GM12878 (cell line): Measurements from ENCODE around the gene RAN. TPM values are rescaled to one million over a fixed set of nuclear protein-coding genes. Genes with fewer than 3 reads are reported as not detected.

ENCODE experiments used
- ATF2 ChIP-seq: IDR thresholded peaks from 2 replicates; pipeline ENCODE4 v1.6.1; 2012; ENCODE audit warnings: low read length, inconsistent platforms
- BCL11A ChIP-seq: IDR thresholded peaks from 2 replicates; pipeline ENCODE4 v1.6.1; 2011; ENCODE audit warnings: low read depth, low read length
- CBX5 ChIP-seq: sonication (generic); IDR thresholded peaks from 2 replicates; pipeline ENCODE4 v1.6.1; 2016; ENCODE audit warnings: low read depth, moderate library complexity, mild to moderate bottlenecking, inconsistent platforms
- CREM ChIP-seq: IDR thresholded peaks from 2 replicates; pipeline ENCODE4 v1.6.1; 2014; ENCODE audit warnings: antibody characterized with exemption, low read depth
- EED ChIP-seq: sonication (generic); IDR thresholded peaks from 2 replicates; pipeline ENCODE4 v1.6.1; 2016; ENCODE audit warnings: antibody characterized with exemption, low read depth
- GABPA ChIP-seq: IDR thresholded peaks from 2 replicates; pipeline ENCODE4 v1.6.1; 2014; ENCODE audit warnings: antibody characterized with exemption, low read depth, mild to moderate bottlenecking, inconsistent platforms
- HDAC2 ChIP-seq: fragments of 200-600 bp; sonication (generic); IDR thresholded peaks from 2 replicates; pipeline ENCODE4 v1.6.1; 2017
- MEF2A ChIP-seq: IDR thresholded peaks from 2 replicates; pipeline ENCODE4 v1.6.1; 2011; ENCODE audit warnings: low read depth, mild to moderate bottlenecking, low read length, moderate library complexity; ENCODE audit not compliant: insufficient read depth
- MEF2B ChIP-seq: fragments of 450-650 bp; IDR thresholded peaks from 2 replicates; pipeline ENCODE4 v1.6.1; 2018; ENCODE audit warnings: mild to moderate bottlenecking, moderate library complexity; ENCODE audit not compliant: partially characterized antibody, poor library complexity, severe bottlenecking
- NBN ChIP-seq: fragments of 450-650 bp; IDR thresholded peaks from 2 replicates; pipeline ENCODE4 v1.6.1; 2016
- NR2F1 ChIP-seq: fragments of 450-650 bp; conservative IDR thresholded peaks from 2 replicates; pipeline ENCODE4 v1.6.1; 2017; ENCODE audit warnings: mild to moderate bottlenecking
- POU2F2 ChIP-seq: IDR thresholded peaks from 3 replicates; pipeline ENCODE4 v1.6.1; 2011; ENCODE audit warnings: low read depth, mild to moderate bottlenecking, low read length, borderline replicate concordance
- PRDM15 ChIP-seq: fragments of 450-650 bp; formaldehyde crosslinking; IDR thresholded peaks from 2 replicates; pipeline ENCODE4 v1.4.0; 2020; ENCODE audit warnings: mild to moderate bottlenecking, moderate library complexity
- SPI1 ChIP-seq: IDR thresholded peaks from 2 replicates; pipeline ENCODE4 v1.6.1; 2011; ENCODE audit warnings: low read depth, mild to moderate bottlenecking, low read length, moderate library complexity, borderline replicate concordance; ENCODE audit not compliant: insufficient read depth
- SREBF2 ChIP-seq: IDR thresholded peaks from 2 replicates; pipeline ENCODE4 v1.6.1; 2012; ENCODE audit warnings: mild to moderate bottlenecking, low read length
- STAT3 ChIP-seq: IDR thresholded peaks from 2 replicates; pipeline ENCODE4 v1.6.1; 2011; ENCODE audit warnings: low read depth, low read length, improper control_type of control experiment
- SUPT20H ChIP-seq: IDR thresholded peaks from 2 replicates; pipeline ENCODE4 v1.6.1; 2011; ENCODE audit warnings: low read depth, mild to moderate bottlenecking, low read length, moderate library complexity, borderline replicate concordance; ENCODE audit not compliant: control insufficient read depth
- TARDBP ChIP-seq: IDR thresholded peaks from 2 replicates; pipeline ENCODE4 v1.6.1; 2016; ENCODE audit warnings: borderline replicate concordance
- USF1 ChIP-seq: IDR thresholded peaks from 2 replicates; pipeline ENCODE4 v1.6.1; 2011; ENCODE audit warnings: borderline replicate concordance, low read depth, mild to moderate bottlenecking, moderate library complexity, mixed read lengths, low read length; ENCODE audit not compliant: insufficient read depth; ENCODE audit errors: extremely low read length
- WRNIP1 ChIP-seq: IDR thresholded peaks from 2 replicates; pipeline ENCODE4 v1.6.1; 2011; ENCODE audit warnings: low read depth, low read length, improper control_type of control experiment, borderline replicate concordance
- YY1 ChIP-seq: IDR thresholded peaks from 2 replicates; pipeline ENCODE4 v1.6.1; 2011; ENCODE audit warnings: low read depth, mild to moderate bottlenecking, low read length
- ZBED1 ChIP-seq: IDR thresholded peaks from 2 replicates; pipeline ENCODE4 v1.6.1; 2016; ENCODE audit warnings: borderline replicate concordance
- ZNF592 ChIP-seq: fragments of 450-650 bp; IDR thresholded peaks from 2 replicates; pipeline ENCODE4 v1.6.1; 2017; ENCODE audit warnings: mild to moderate bottlenecking, moderate library complexity
- polyA plus RNA-seq, 11 experiments: library from polyadenylated mRNA; depleted of rRNA in 4 of 11; unstranded in 6 of 11; stranded (reverse) in 5 of 11; fragments of >200 nt; fragmentation: Nextera tagmentation in 4 of 11; fragmentation: Illumina TruSeq in 1 of 11; extraction: Ambion mirVana in 4 of 11; extraction: Trizol in 1 of 11; gene quantifications; 1 replicate in 1 of 11; 2 replicates in 10 of 11; pipeline versions ENCODE4 v1.2.1 to v1.2.3, GENCODE V29; 2011 to 2016; ENCODE audit warnings: inconsistent platforms in 2 of 11, missing spikeins in 2 of 11, low read depth in 1 of 11
- total RNA-seq, 4 experiments: library from RNA; depleted of rRNA in 3 of 4; stranded (reverse); fragments of >200 nt in 3 of 4; fragmentation: Illumina TruSeq in 1 of 4; extraction: Trizol in 1 of 4; gene quantifications; 2 replicates each; pipeline versions ENCODE4 v1.2.1 to v1.2.3, GENCODE V29; 2013 to 2021

RAN gene
- total and polyA plus RNA-seq, 10 of the 15 experiments (the other 5 are each of a cell fraction or from before 2014, with no cell fraction given) = 1,598 to 3,769 (median 2,845) TPM

GRCh38 chr12:130880411-130880885 lies 8.6 kb downstream of the RAN start (continued):
- no peak for TF ChIP-seq PRDM15 (CRISPR knock-in tag)
- no peak for TF ChIP-seq MEF2A
- TF ChIP-seq MEF2B = peak; percentile 32
- no peak for TF ChIP-seq WRNIP1
- no peak for TF ChIP-seq ATF2
- TF ChIP-seq NBN = peak; percentile 67
- no peak for TF ChIP-seq STAT3
- TF ChIP-seq USF1 = no peak
- no peak for TF ChIP-seq GABPA
- TF ChIP-seq CREM = peak; percentile 24; the same call in 1 of the 2 replicates
- TF ChIP-seq ZNF592 = no peak
- no peak for TF ChIP-seq YY1
- TF ChIP-seq POU2F2 = peak; percentile 44; the same call in 1 of the 3 replicates
- no peak for TF ChIP-seq SPI1
- no peak; the same call in 1 of the 2 replicates for TF ChIP-seq BCL11A
- TF ChIP-seq ZBED1 = peak; percentile 59; the same call in 1 of the 2 replicates
- TF ChIP-seq SREBF2 = no peak
- no peak for TF ChIP-seq HDAC2
- no peak for TF ChIP-seq TARDBP
- 0 out of 2 replicates have a peak, but pooled peaks have one; percentile 13 for TF ChIP-seq CBX5
- no peak for TF ChIP-seq SUPT20H
- TF ChIP-seq EED = peak; percentile 68
- no peak for TF ChIP-seq NR2F1
